ENCODE data around the gene RHOD.

The RHOD gene

DNA sequence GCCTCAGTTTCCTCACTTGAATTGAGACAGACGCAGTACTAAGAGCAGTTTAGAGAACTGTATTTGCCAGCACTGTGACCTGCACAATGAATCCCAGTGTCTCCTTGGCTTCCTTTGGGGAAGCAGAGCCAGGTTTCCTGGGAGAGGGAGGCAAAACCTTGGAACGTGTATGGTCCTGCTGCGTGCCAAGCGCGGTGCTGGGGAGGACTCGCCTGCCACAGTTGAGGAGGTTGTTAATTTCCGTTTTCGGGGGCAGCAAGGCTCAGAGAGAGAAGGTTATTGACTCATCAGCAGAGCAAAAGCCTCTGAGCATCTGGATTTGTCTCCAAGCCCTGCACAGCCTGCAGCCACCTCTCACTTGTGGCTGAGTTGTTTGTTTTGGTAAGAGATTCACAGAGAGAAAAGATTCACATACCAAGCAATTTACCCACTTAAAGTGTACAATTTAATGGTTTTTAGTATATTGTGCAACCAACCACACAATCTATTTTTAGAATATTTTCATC is 22.9 kb upstream of the RHOD start:
- peak; percentile 5 for FAIRE-seq
- no peak for DNase-seq (ENCODE audit: insufficient read length)
- no peak for TF ChIP-seq POLR2AphosphoS5 (IDR thresholded peaks at IDR 0.05; ENCODE audit: low read depth, low read length)
- TF ChIP-seq POLR2A (IDR thresholded peaks at IDR 0.05; ENCODE audit: low read depth, low read length): no peak
- TF ChIP-seq TAF1 (IDR thresholded peaks at IDR 0.05; ENCODE audit: borderline replicate concordance, low read depth, low read length): no peak

DNA sequence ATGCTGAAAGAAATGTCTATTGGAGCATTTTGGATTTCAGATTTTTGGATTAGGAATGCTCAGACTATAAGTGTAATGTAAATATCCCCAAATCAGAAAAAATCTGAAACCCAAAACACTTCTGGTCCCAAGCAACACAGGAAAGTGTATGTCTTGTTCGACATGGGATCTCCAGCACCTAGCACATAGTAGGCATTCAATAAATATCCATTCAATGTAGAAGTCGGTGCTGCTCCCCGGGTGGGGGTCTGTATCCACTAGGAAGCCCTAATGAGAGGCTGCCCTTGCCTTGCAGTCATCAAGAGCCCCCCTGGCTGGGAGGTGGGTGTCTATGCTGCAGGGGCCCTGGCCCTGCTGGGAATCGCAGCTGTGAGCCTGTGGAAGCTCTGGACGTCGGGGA is 22.3 kb upstream of the RHOD start:
- no peak for FAIRE-seq
- DNase-seq (ENCODE audit: insufficient read length): no peak
- TF ChIP-seq TAF1 (IDR thresholded peaks at IDR 0.05; ENCODE audit: borderline replicate concordance, low read depth, low read length) (no peak), POLR2AphosphoS5 (IDR thresholded peaks at IDR 0.05; ENCODE audit: low read depth, low read length) (no peak), POLR2A (IDR thresholded peaks at IDR 0.05; ENCODE audit: low read depth, low read length) (no peak)

DNA sequence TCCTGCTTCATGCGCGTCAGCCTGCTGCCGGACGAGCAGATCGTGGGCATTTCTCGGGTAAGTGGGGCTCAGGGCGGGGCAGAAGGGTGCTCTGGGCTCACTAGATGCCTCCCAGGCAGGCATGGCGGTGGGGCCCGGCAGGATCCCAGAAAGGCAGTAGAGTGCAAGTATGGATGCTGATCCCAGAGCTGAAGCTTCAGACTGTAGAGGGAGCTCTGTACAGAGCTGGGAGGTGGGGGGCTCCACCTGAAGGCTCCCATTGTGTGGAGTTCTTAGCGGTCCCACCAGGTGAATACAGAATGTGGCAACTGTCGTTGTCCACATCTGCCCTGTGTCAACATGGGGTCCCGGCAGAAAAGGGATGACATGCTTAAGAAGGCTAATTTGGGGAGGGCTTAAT is 16.5 kb upstream of the RHOD start:
- DNase-seq (ENCODE audit: insufficient read length) (no peak), FAIRE-seq (no peak)
- no peak for TF ChIP-seq POLR2A (IDR thresholded peaks at IDR 0.05; ENCODE audit: low read depth, low read length)
- no peak for TF ChIP-seq TAF1 (IDR thresholded peaks at IDR 0.05; ENCODE audit: borderline replicate concordance, low read depth, low read length)
- TF ChIP-seq POLR2AphosphoS5 (IDR thresholded peaks at IDR 0.05; ENCODE audit: low read depth, low read length): no peak

DNA sequence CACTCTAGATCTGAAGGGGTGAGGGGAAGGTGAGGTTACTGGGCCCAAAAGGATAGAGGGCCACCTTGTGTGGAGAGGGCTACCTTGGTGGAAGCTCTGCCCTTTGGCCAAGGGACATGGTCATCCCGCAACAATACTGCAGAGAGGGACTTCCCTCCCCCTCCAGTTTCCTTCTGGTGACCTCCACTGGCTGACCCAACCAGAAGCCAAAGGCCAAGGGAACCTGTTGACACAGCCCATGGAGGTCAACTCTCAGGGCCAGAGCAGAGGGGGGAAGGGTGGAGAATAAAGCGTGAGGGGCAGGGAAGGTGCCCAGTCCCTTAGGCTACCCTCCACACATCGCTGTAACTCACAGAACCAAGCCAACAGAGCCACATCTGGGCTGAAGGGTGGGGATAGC is 15.0 kb upstream of the RHOD start:
- no peak for FAIRE-seq
- no peak for TF ChIP-seq POLR2AphosphoS5 (IDR thresholded peaks at IDR 0.05; ENCODE audit: low read depth, low read length)
- TF ChIP-seq TAF1 (IDR thresholded peaks at IDR 0.05; ENCODE audit: borderline replicate concordance, low read depth, low read length): no peak
- TF ChIP-seq POLR2A (IDR thresholded peaks at IDR 0.05; ENCODE audit: low read depth, low read length): no peak
- no peak for DNase-seq (ENCODE audit: insufficient read length)

- TF ChIP-seq POLR2A (IDR thresholded peaks at IDR 0.05; ENCODE audit: low read depth, low read length): no peak
- no peak for TF ChIP-seq POLR2AphosphoS5 (IDR thresholded peaks at IDR 0.05; ENCODE audit: low read depth, low read length)
- TF ChIP-seq TAF1 (IDR thresholded peaks at IDR 0.05; ENCODE audit: borderline replicate concordance, low read depth, low read length): no peak
- DNase-seq (ENCODE audit: insufficient read length) (no peak), FAIRE-seq (no peak)
Measured at GRCh38 chr11:67043572-67044349, 12.9 kb upstream of the RHOD start.

- FAIRE-seq: peak; percentile 62
- DNase-seq (ENCODE audit: insufficient read length): no peak
- TF ChIP-seq POLR2AphosphoS5 (IDR thresholded peaks at IDR 0.05; ENCODE audit: low read depth, low read length): no peak
- no peak for TF ChIP-seq POLR2A (IDR thresholded peaks at IDR 0.05; ENCODE audit: low read depth, low read length)
Measured at GRCh38 chr11:67044496-67044895, 12.2 kb upstream of the RHOD start.

GRCh38 chr11:67045314-67045713 is 11.3 kb upstream of the RHOD start:
- FAIRE-seq: peak; percentile 91
- DNase-seq (ENCODE audit: insufficient read length): peak; percentile 64
- TF ChIP-seq POLR2AphosphoS5 (IDR thresholded peaks at IDR 0.05; ENCODE audit: low read depth, low read length): no peak
- TF ChIP-seq TAF1 (IDR thresholded peaks at IDR 0.05; ENCODE audit: borderline replicate concordance, low read depth, low read length): no peak
- no peak for TF ChIP-seq POLR2A (IDR thresholded peaks at IDR 0.05; ENCODE audit: low read depth, low read length)

DNA sequence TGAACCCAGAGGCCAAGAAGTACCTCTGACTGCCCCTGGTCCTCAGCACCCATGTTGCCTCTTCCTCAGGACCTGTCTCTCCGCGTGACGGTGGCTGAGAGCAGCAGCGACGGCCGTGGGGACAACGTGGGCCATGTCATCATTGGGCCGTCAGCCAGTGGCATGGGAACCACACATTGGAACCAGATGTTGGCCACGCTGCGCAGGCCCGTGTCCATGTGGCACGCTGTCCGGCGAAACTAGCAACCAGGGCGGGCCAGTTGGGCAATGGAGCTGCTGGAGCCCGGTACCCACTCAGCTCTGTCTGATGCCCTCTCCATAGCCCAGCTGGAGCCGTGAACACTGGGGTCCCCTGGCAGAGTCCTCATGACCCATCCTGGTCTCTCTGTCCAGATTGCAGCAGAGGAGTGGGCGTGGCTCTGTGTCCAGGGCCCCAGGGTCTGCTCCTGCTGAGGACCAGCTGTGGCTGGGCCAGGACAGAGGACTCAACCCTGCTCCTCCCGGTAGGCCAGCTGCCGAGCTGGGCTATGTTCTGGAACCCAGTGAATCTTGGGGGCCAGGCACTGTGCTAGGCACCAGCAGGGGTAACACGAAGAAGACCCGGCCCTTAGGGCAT is 8.0 kb upstream of the RHOD start:
- no peak for DNase-seq (ENCODE audit: insufficient read length)
- no peak for FAIRE-seq
- no peak for TF ChIP-seq POLR2A (IDR thresholded peaks at IDR 0.05; ENCODE audit: low read depth, low read length)
- no peak for TF ChIP-seq POLR2AphosphoS5 (IDR thresholded peaks at IDR 0.05; ENCODE audit: low read depth, low read length)
- TF ChIP-seq TAF1 (IDR thresholded peaks at IDR 0.05; ENCODE audit: borderline replicate concordance, low read depth, low read length): no peak

- DNase-seq (ENCODE audit: insufficient read length): no peak
- no peak for FAIRE-seq
- TF ChIP-seq TAF1 (IDR thresholded peaks at IDR 0.05; ENCODE audit: borderline replicate concordance, low read depth, low read length) (no peak), POLR2A (IDR thresholded peaks at IDR 0.05; ENCODE audit: low read depth, low read length) (no peak), POLR2AphosphoS5 (IDR thresholded peaks at IDR 0.05; ENCODE audit: low read depth, low read length) (no peak)
Measured at GRCh38 chr11:67050139-67050538, 6.5 kb upstream of the RHOD start.

DNA sequence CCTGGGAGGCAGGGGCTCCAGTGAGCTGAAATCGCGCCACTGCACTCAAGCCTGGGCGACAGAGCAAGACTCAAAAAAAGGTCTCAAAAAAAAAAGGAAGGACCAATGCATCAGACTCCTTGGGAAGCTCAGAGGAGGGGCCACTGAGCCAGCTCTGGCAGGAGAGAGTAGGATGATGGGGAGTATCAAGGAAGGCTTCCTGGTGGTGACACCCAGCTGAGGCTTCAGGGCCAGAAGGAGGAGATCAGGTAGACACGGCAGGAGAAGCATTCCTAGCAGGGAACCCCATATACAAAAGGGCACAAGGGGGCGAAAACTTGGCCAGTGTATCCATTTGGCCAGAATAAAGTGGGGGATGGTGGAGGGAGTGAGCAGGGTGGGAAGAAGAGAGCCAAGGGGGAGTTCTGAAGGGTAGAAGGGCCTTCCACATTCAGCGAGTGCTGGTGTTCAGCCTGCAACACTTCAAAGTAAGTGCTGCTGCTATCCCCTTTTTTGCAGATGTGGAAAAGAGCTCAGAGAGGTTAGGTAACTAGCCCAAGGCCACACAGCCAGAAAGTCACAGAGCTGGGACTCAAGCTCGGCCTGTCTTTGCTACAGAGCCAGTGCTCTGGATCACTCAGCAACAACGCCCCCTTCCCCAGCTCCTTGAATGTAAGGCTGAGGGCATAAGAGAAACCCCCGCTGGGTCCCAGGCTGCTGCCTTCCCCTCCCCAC is 5.3 kb upstream of the RHOD start:
- no peak for TF ChIP-seq POLR2AphosphoS5 (IDR thresholded peaks at IDR 0.05; ENCODE audit: low read depth, low read length)
- no peak for TF ChIP-seq TAF1 (IDR thresholded peaks at IDR 0.05; ENCODE audit: borderline replicate concordance, low read depth, low read length)
- no peak for TF ChIP-seq POLR2A (IDR thresholded peaks at IDR 0.05; ENCODE audit: low read depth, low read length)
- DNase-seq (ENCODE audit: insufficient read length) (no peak), FAIRE-seq (no peak)

- FAIRE-seq (peak; percentile 24), DNase-seq (ENCODE audit: insufficient read length) (no peak)
- TF ChIP-seq POLR2AphosphoS5 (IDR thresholded peaks at IDR 0.05; ENCODE audit: low read depth, low read length) (no peak), POLR2A (IDR thresholded peaks at IDR 0.05; ENCODE audit: low read depth, low read length) (no peak), TAF1 (IDR thresholded peaks at IDR 0.05; ENCODE audit: borderline replicate concordance, low read depth, low read length) (no peak)
Measured at GRCh38 chr11:67051945-67052488, 4.6 kb upstream of the RHOD start.
